Stimulated activated CD8-positive, alpha-beta memory T cell treated with anti-CD3 and anti-CD28 coated beads, Interleukin-4, amount 100 ng/mL, for 1 hour (primary cell): ENCODE results near the gene ADAT2.
A peak's percentile ranks its signal among the peaks of the same experiment; 100 is the strongest.
"Not testable (repeated sequence)": the region's sequence is repeated elsewhere in the genome, so short reads cannot be mapped to it uniquely, and the experiment has no call there.

Experiments
- DNase-seq, 2 donors: peaks; one replicate each; pipeline ENCODE4 v3.0.0-alpha.2; 2020; ENCODE audit warnings: low read depth in 2 of 2, low spot score in 1 of 2

ADAT2 gene

GRCh38 chr6:143450453-143451371, at the start of gene ADAT2, which contains the start of gene PEX3:
Gene ADAT2 (minus strand): TSS chr6:143450695. CDS start chr6:143450658, 37 bp downstream.
Gene PEX3 (plus strand): TSS chr6:143450805. CDS start chr6:143451043, 238 bp downstream.
- peak; percentile 83 to 87 for DNase-seq

GRCh38 chr6:143498428-143498827, 47.9 kb upstream of the ADAT2 start:
- no peak for DNase-seq

- no peak for DNase-seq
Measured at GRCh38 chr6:143496974-143497373, 46.5 kb upstream of the ADAT2 start.

- DNase-seq: no peak
Measured at GRCh38 chr6:143490775-143491174, 40.3 kb upstream of the ADAT2 start.

GRCh38 chr6:143490244-143490643, 39.7 kb upstream of the ADAT2 start:
- no peak for DNase-seq

GRCh38 chr6:143486752-143487151, 36.3 kb upstream of the ADAT2 start:
- DNase-seq: no peak

GRCh38 chr6:143485967-143486366, 35.5 kb upstream of the ADAT2 start:
- DNase-seq: no peak

GRCh38 chr6:143482593-143482992, 32.1 kb upstream of the ADAT2 start:
- DNase-seq: no peak

- no peak for DNase-seq
Measured at GRCh38 chr6:143478479-143479062, 28.1 kb upstream of the ADAT2 start.

GRCh38 chr6:143476545-143476944, 26.1 kb upstream of the ADAT2 start:
- no peak for DNase-seq

GRCh38 chr6:143471822-143472221, 21.3 kb upstream of the ADAT2 start:
- DNase-seq: no peak

- not testable (repeated sequence) for DNase-seq
Measured at GRCh38 chr6:143468823-143469222, 18.3 kb upstream of the ADAT2 start.

- no peak for DNase-seq
Measured at GRCh38 chr6:143468026-143468425, 17.5 kb upstream of the ADAT2 start.

GRCh38 chr6:143465546-143465945, 15.1 kb upstream of the ADAT2 start:
- DNase-seq: no peak

- DNase-seq: no peak
Measured at GRCh38 chr6:143457563-143458359, 7.3 kb upstream of the ADAT2 start.

- no peak for DNase-seq
Measured at GRCh38 chr6:143451531-143451930, 1.0 kb upstream of the ADAT2 start.

- peak in 1 of 2 donors; percentile 23 for DNase-seq
Measured at GRCh38 chr6:143449714-143450452, 612 bp downstream of the ADAT2 start.

- DNase-seq: no peak
Measured at GRCh38 chr6:143449082-143449713, 1.3 kb downstream of the ADAT2 start.

- not testable (repeated sequence) for DNase-seq
Measured at GRCh38 chr6:143447865-143448264, 2.6 kb downstream of the ADAT2 start.

- no peak for DNase-seq
Measured at GRCh38 chr6:143443096-143443495, 7.4 kb downstream of the ADAT2 start.
